HG02973 (cell line): ENCODE results near the gene BCL6.
"Not testable (repeated sequence)": the region's sequence is repeated elsewhere in the genome, so short reads cannot be mapped to it uniquely, and the experiment has no call there.

Experiments
- ATAC-seq: cut with Tn5 transposase; IDR thresholded peaks from one replicate; pipeline ENCODE4 v1.9.1; 2021; ENCODE audit warnings: moderate library complexity; ENCODE audit not compliant: unreplicated experiment

Gene BCL6

DNA sequence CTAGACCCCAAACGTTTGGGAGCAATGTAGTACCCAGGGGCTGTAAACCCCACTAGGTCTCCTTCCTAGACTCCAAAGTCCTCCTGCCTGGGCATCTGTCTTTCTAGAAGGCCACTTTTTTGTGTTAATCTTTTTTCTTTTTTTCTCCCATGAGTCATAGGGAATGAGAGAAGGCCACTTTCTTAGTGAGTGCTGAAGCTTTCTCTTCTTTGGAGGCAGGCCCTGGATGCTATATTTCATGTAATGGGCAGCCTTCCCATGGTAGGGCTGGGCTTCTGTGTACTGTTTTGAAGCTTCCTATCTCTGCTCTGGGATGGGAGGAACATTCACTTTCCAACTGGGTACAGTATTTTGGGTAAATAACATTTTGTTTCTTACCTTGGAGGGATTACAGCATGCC, 27.7 kb downstream of the BCL6 start:
- ATAC-seq: no peak

DNA sequence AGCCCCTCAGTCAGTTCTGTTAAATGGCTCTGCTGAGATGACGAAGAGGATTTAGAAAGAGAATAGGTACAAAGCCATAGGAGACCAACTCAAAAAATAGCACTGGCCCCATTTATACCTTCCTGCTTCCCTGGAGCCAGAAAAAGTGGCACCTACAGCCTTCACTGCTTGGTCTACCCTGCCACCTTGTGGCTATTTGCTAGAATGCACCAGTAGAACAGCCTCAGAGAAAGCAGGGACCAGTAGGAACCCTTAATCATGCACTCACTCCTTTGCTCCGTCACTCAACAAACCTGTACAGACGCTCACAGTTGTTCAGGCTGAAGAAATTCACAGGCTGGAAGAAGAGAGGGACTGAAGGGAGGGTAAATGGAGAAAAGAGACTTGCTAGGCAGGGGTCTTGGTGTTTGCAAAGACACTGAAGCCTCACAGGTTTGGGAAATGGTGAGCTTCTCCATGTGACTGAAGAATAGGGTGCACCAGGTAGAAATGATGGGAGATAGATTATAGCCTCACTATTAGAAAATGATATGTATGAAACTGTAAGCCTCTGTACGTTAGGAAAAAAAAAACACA, 30.8 kb downstream of the BCL6 start:
- ATAC-seq: peak; percentile 91

DNA sequence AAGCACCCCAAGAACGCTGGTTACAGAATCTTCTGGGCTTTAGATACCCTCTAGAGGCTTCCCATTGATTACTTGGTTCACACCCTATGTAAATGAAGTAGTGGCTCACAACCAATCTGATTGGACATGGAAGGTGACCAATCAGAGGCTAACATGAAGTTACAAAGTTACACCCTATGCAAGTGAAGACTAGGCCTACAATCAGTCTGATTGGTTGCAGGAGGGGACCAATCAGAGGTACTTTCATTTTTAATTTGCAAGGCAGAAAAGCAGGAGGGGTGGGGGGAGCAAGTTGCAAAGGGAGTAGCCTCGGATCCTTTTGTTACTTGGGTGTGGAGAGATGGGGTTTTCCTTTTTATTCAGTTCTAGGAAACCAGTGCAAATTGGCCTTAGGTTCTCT, 31.8 kb downstream of the BCL6 start:
- ATAC-seq: no peak

DNA sequence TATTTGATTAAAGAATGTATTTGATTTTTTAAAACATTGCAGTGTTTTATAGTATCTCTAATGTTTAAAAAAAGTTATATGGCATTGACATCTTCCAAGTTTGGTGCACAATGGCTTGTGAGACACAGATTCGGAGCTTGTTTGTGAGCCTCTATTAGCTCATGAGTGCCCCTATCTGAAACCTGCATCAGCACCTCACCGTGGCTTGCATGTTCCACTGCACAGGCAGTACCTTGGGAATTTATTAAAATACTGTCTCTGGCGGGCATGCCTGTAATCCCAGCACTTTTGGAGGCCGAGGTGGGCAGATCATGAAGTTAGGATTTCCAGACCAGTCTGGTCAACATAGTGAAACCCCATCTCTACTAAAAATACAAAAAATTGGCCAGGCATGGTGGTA, 36.1 kb downstream of the BCL6 start:
- no peak for ATAC-seq

- no peak for ATAC-seq
Measured at GRCh38 chr3:187708696-187709095, 36.6 kb downstream of the BCL6 start.

GRCh38 chr3:187706971-187707370, 38.3 kb downstream of the BCL6 start:
- ATAC-seq: no peak

- no peak for ATAC-seq
Measured at GRCh38 chr3:187705164-187705563, 40.1 kb downstream of the BCL6 start.

- no peak for ATAC-seq
Measured at GRCh38 chr3:187702507-187703033, 42.7 kb downstream of the BCL6 start, which contains the start of gene RTP2. Gene RTP2, minus strand, starts transcription at chr3:187702557. Its CDS starts 429 bp downstream, at chr3:187702128.

GRCh38 chr3:187700249-187700648, 45.0 kb downstream of the BCL6 start:
- ATAC-seq: no peak

DNA sequence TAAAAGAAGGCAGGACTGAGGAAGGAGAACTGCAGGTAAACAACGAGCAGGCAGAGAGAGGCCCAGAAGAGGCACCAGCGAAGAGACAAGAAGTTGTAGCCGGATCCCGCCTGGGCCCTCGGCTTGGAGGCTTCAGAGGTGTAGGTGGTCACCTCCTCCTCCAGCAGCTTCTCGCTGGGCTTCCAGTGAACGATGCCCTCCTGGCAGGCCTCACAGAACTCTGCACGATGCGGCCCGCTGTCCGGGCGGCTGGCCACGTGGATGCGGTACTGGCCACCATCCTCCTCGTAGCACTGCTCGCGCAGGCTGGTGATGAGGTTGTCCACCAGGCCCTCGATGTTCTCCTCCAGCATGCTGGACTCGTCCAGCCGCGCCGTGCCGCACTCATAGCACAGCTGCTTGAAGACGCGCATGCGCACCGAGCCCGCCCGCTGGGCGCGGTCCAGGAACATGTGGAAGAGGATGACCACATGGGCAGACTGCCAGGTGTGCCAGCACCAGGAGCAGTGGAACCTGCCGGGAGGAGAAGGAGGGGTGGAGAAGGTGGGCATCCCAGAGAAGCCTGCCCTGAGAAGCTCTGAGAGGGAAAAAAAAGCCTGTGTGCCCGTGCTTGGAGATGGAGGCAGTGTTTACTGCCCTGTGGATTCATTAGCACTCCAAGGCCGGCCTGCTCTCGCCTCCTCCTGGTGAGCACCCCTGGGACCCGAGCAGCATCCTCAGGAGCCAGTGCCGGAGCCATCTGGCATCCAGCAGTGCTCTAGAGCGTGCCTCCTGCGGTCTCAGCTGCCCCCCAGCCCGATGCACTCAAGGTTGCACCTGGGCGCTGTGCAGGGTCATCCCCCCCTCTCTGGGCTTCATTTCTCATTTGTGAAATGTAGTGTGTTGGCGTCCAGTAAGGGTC, 46.5 kb downstream of the BCL6 start:
- no peak for ATAC-seq

- ATAC-seq: no peak
Measured at GRCh38 chr3:187696021-187696420, 49.2 kb downstream of the BCL6 start.

GRCh38 chr3:187695449-187695848, 49.8 kb downstream of the BCL6 start:
- no peak for ATAC-seq

DNA sequence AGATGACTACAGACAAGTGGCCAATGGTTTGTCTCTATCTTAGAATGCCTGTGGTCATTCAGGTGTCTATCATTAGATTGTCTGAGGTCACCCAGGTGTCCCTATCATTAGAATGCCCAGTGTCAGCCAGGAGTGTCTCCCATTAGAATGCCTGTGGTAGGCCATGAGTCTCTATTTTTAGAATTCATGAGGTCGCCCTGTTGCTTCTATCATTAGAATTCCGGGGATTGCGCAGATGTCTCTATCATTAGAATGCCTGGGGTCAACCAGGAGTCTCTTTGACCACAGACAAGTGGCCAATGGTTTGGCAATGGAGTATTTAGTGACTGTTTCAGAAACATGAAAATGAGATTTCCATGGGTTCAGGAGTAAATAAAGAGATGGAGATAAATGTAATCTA, 50.5 kb downstream of the BCL6 start:
- no peak for ATAC-seq

DNA sequence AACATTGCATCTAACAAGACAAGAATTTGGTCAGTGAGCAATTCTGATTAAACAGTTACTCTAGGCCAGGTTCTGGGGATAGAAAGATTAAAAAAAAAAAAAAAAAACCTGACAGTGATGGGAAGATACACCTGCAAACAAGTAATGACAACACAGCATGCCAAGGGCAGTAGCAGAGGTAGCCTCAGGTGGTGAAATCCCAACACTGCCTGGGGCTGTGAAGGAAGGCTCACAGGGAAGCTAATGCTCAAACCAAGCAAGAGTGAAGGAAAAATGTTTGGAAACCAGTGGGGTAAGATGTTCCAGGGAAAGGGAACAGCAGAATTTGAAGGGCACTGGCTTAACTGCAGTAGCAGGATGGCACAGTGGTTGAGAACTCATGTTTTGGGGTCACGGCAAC, 51.8 kb downstream of the BCL6 start:
- ATAC-seq: no peak

DNA sequence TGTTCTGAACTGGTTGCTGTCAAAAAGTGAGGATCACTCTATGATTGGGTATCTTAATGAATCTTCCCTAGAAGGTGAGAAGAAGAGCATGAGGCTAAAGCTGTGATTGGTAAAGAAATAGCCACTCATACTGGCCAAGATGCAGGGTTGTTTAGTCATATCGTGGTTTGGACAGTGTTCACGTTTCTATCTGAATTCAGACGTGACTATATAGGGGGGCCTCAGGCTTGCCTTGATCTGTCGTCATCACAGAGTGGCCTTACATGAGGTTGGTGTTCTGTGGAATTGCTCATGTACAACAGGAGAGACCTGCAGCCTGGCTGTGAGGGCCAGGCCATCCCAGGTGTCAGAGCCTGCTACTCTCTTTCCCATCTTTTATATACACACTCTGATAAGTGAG, 55.3 kb downstream of the BCL6 start:
- no peak for ATAC-seq

- no peak for ATAC-seq
Measured at GRCh38 chr3:187686621-187687273, 58.5 kb downstream of the BCL6 start.

- ATAC-seq: no peak
Measured at GRCh38 chr3:187685948-187686347, 59.3 kb downstream of the BCL6 start.

GRCh38 chr3:187684880-187685279, 60.4 kb downstream of the BCL6 start:
- ATAC-seq: no peak

DNA sequence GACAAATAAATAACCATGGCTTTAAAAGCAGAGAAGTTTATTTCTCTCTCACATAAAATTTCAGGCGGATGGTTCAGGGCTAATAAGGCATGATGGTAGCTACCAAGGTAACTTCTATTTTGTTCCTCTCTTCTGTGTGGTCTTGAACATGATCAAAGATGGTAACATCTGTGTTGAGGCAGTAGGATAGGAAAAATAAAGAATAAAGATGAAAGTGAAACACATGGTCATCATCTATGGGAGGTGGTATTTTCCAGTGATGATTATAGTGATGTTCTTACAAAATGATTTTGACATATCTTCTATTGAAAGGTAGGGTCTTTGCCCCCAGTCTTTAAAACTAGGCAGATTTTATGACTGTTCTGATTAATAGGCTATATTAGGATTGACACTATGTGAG, 60.8 kb downstream of the BCL6 start:
- ATAC-seq: no peak

GRCh38 chr3:187681756-187682155, 63.5 kb downstream of the BCL6 start:
- not testable (repeated sequence) for ATAC-seq

DNA sequence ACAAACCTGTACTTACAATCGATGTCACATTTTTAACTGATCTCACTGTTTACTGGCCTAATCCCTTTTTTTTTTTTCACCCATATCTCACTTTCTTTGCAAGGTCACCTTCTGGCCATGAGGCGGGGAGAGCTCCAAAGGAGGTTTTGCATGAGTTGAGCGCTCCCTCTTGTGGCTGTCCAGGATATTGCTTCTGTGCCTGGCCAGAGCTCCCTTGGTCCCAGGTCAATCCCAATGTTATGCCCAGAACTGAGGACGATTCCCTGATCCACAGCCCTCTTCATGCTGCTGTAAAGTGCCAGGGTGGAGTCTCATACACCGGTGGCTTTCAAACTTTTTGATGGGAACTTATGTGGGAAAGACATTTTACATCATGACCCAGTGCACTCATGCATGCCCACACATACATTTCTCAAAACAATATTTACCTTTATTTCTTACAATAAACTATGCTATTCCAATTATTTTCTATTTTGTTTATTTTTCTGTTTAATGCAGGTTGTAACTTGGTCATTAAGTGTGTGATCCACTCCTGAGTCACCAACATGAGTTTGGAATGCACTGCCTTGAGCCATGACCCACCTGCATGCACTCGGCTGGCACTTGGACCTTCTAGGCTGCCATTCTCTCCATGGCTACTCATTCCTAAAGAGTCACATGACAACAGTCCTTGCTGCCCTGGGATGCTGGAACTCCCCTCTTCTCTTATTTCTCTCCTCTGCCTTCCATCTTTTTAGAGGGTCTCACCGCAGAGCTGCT, 65.5 kb downstream of the BCL6 start:
- ATAC-seq: peak; percentile 76
